Measurements from ENCODE around the gene CHODL.

DNA sequence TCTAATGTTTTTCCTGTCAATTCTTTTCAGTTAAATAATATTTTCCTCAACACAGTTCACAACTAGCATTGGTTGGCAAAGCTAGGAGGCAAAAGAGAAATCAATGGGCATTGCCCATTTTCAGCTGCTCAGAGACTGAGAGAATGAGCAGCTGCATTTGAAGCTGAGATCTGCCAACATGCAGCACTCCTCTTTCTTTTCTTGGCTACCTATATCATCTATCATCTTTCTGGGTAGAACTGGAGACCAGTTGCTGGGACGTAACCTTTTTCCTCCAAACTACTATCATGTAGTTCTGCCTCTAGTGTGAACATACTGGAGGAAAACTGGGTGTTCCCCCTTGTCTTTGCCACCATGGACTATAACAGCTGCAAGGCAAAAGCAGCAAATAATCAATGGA is 22.9 kb downstream of the CHODL start:
- TF ChIP-seq ELK1 (IDR thresholded peaks at IDR 0.05; ENCODE audit: low read depth, low read length) (no peak), JUNB (IDR thresholded peaks at IDR 0.05) (no peak), POLR2A (IDR thresholded peaks at IDR 0.05; ENCODE audit: low read length) (no peak), MAZ (IDR thresholded peaks at IDR 0.05; ENCODE audit: borderline replicate concordance, low read depth, low read length) (no peak), EP300 (IDR thresholded peaks at IDR 0.05) (no peak), HMGXB4 (CRISPR knock-in tag; IDR thresholded peaks at IDR 0.05; ENCODE audit: borderline replicate concordance) (no peak), POLR2AphosphoS2 (conservative IDR thresholded peaks at IDR 0.05; ENCODE audit: low read length) (no peak), CHD4 (IDR thresholded peaks at IDR 0.05; ENCODE audit: borderline replicate concordance) (no peak), HDAC2 (IDR thresholded peaks at IDR 0.05) (no peak), SMC3 (IDR thresholded peaks at IDR 0.05) (no peak)
- TF ChIP-seq, protein P1, sequence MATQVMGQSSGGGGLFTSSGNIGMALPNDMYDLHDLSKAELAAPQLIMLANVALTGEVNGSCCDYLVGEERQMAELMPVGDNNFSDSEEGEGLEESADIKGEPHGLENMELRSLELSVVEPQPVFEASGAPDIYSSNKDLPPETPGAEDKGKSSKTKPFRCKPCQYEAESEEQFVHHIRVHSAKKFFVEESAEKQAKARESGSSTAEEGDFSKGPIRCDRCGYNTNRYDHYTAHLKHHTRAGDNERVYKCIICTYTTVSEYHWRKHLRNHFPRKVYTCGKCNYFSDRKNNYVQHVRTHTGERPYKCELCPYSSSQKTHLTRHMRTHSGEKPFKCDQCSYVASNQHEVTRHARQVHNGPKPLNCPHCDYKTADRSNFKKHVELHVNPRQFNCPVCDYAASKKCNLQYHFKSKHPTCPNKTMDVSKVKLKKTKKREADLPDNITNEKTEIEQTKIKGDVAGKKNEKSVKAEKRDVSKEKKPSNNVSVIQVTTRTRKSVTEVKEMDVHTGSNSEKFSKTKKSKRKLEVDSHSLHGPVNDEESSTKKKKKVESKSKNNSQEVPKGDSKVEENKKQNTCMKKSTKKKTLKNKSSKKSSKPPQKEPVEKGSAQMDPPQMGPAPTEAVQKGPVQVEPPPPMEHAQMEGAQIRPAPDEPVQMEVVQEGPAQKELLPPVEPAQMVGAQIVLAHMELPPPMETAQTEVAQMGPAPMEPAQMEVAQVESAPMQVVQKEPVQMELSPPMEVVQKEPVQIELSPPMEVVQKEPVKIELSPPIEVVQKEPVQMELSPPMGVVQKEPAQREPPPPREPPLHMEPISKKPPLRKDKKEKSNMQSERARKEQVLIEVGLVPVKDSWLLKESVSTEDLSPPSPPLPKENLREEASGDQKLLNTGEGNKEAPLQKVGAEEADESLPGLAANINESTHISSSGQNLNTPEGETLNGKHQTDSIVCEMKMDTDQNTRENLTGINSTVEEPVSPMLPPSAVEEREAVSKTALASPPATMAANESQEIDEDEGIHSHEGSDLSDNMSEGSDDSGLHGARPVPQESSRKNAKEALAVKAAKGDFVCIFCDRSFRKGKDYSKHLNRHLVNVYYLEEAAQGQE (IDR thresholded peaks at IDR 0.05) = no peak
- TF ChIP-seq, protein P2, sequence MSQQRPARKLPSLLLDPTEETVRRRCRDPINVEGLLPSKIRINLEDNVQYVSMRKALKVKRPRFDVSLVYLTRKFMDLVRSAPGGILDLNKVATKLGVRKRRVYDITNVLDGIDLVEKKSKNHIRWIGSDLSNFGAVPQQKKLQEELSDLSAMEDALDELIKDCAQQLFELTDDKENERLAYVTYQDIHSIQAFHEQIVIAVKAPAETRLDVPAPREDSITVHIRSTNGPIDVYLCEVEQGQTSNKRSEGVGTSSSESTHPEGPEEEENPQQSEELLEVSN (IDR thresholded peaks at IDR 0.05; ENCODE audit: borderline replicate concordance, low read depth) = no peak
- TF ChIP-seq, protein P3, sequence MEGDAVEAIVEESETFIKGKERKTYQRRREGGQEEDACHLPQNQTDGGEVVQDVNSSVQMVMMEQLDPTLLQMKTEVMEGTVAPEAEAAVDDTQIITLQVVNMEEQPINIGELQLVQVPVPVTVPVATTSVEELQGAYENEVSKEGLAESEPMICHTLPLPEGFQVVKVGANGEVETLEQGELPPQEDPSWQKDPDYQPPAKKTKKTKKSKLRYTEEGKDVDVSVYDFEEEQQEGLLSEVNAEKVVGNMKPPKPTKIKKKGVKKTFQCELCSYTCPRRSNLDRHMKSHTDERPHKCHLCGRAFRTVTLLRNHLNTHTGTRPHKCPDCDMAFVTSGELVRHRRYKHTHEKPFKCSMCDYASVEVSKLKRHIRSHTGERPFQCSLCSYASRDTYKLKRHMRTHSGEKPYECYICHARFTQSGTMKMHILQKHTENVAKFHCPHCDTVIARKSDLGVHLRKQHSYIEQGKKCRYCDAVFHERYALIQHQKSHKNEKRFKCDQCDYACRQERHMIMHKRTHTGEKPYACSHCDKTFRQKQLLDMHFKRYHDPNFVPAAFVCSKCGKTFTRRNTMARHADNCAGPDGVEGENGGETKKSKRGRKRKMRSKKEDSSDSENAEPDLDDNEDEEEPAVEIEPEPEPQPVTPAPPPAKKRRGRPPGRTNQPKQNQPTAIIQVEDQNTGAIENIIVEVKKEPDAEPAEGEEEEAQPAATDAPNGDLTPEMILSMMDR (IDR thresholded peaks at IDR 0.05) = no peak
